GM19467 (cell line): ENCODE data around the gene TMEM14C.

ENCODE experiments used
- ATAC-seq: cut with Tn5 transposase; IDR thresholded peaks from one replicate; pipeline ENCODE4 v1.9.1; 2021; ENCODE audit warnings: mild to moderate bottlenecking, moderate library complexity; ENCODE audit not compliant: unreplicated experiment

Gene TMEM14C

GRCh38 chr6:10759312-10759839, 36.5 kb downstream of the TMEM14C start:
- ATAC-seq = no peak

DNA sequence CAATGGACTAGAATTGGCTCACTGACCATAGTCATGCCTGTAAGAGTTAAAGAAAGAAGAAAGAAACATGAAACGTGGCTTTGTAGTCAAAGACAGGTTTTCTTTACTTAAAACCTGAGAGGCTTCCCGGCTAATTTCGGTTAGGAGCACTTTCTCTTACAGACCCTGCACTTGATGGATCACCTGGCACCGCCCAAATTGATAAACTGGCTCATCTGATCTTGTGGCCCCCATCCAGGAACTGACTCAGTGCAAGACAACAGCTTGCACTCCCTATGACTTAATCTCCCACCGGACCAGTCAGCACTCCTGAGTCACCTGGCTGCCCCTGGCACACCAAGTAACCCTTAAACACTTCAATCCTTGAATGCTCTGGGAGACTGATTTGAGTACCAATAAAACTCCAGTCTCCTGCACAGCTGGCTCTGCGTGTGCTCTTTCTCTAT, 37.0 kb downstream of the TMEM14C start:
- no peak for ATAC-seq

GRCh38 chr6:10763006-10763405, 40.1 kb downstream of the TMEM14C start:
- no peak for ATAC-seq

DNA sequence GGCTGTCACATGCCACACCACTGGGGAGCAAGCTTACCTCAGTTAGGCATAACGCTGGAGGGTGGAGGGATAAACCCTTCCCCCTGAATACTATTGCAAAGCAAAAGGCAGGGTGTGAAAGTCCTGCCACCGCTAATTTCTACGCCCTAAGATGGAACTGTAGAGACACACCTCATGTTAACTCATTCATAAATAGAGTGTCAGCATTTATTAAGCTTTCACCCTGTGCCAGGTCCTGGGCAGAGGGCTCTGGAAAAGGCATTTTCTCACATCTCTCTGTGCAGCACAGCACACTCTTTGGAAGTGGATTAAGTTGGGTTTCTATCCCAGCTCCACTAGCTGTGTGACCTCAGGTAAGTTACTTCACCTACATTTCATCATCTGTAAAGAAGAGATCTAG, 46.5 kb downstream of the TMEM14C start:
- no peak for ATAC-seq

DNA sequence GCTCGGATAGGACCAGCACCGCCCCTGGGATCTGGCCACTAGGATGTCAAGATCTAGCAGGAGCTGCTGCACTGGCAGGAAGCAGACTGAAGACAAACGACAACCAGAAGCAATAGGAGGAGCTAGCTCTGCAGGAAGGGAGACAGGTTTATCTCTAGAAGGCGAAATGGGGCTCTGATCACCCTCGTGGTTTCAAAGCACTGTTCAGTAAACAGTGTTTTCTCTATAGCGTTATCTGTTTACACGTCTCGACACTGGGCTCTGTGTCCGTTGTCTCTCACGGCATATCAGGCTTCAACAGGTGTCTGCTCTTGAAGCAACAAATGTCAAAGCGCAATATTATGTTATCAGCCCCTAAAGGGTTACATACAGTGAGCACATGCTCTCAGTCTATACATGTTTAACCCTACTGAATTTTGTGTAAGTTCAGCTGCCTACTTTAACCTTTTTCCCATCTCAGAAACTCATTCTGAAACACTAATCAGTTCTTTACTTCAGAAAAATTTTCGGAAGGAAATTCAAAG, 48.6 kb downstream of the TMEM14C start:
- ATAC-seq = no peak

GRCh38 chr6:10778230-10778629, 55.4 kb downstream of the TMEM14C start:
- ATAC-seq = no peak

DNA sequence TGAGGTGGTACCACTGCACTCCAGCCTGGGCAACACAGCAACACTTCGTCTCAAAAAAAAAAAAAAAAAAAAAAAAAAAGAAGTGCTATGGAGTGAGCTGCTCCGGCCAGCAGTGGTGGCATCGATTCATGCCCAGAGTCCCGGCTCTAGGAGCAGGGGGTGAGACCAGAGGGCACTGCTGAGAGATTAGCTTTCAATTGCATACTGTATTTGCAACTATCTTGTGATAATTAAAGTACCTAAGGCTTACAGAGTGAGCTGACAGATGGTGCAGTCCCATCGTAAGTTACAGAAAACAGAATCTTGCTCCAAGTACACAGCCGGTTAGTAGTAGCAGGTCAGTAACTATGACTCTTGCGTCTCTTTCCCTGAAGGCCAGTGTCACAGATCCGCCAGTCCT, 56.2 kb downstream of the TMEM14C start:
- no peak for ATAC-seq
